Transverse colon (tissue), 3 donors: ENCODE data around the gene EHMT1.

Experiments
- CTCF ChIP-seq, 5 experiments: fragments of 200-600 bp in 3 of 5; fragments of 450-650 bp in 2 of 5; sonication (generic) in 3 of 5; IDR thresholded peaks; 1 replicate in 2 of 5; 2 replicates in 3 of 5; pipeline ENCODE4 v1.5.1; 2016 to 2017; ENCODE audit warnings: antibody characterized with exemption in 5 of 5, inconsistent platforms in 3 of 5, mild to moderate bottlenecking in 2 of 5, moderate library complexity in 1 of 5
- POLR2A ChIP-seq: fragments of 450-650 bp; IDR thresholded peaks from one replicate; pipeline ENCODE4 v1.6.1; 2016; ENCODE audit warnings: antibody characterized with exemption, mild to moderate bottlenecking, moderate library complexity

DNA sequence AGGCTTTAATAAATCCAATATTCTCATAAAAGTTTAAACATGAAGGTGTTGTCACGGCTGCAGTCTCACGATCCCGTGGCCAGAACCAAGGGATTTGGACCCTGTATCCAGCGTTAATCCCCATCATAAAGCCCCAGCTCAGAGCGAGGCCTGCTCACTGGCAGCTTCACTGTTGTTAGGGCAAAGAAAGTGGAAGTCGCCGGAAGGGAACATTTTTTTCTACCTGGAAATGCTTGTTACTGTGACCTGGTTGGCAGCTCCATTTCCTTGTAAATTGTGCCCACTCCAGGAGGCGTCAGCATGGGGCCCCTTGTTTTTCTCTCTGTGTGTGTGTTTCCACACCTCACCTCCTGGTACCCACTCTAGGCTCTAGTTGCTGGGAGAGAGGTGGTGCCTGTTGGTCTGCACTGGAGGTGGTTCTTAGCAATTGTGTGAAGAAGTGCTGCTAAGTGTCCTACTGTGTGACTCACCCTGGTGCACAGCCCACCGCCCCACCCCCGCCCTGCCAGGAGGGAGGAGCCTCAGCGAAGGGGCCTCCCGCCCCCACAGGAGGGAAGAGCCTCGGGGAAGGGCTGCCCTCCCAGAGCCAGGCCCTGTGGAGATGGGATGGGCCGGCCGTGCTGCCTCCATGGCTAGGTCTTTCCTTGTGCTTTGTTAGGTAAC lies 105.1 kb downstream of the EHMT1 start:
- TF ChIP-seq POLR2A, result no peak
- no peak for TF ChIP-seq CTCF (IDR thresholded peaks at IDR 0.05)
